GM18868 (cell line): ENCODE measurements around the gene ST8SIA4.

Experiments used
- ATAC-seq: cut with Tn5 transposase; IDR thresholded peaks from one replicate; pipeline ENCODE4 v1.9.1; 2021; ENCODE audit warnings: mild to moderate bottlenecking, moderate library complexity; ENCODE audit not compliant: unreplicated experiment

ST8SIA4 gene

DNA sequence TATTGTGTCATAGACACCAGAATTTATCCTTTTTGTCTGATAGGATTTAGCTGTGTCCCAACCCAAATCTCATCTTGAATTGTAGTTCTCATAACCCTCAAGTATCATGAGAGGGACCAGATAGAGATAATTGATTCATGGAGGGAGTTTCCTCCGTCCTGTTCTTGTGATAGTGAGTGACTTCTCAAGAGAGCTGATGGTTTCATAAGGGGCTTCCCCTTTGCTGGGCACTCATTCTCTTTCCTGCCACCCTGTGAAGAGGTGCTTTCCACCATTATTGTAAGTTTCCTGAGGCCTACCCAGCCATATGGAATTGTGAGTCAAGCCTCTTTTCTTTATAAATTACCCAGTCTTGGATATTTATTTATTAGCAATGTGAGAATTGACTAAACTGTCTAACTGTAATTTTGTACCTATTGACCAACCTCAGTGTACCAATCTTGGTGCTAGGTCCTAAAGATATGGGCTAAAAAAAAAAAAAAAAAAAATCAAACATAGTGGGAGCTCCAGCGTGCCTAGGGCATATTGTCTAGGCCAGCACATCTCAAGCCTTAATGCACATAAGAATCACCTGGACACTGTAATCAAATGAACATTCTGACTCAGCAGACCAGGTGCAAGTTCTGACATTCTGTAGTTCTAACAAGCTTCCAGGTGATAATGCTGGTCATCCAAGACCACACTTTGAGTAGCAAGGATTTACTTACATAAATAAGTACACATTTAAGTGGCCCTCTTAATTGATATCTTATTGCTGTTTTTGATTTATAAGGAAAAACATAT is 30.5 kb downstream of the ST8SIA4 start:
- peak; percentile 82 for ATAC-seq

DNA sequence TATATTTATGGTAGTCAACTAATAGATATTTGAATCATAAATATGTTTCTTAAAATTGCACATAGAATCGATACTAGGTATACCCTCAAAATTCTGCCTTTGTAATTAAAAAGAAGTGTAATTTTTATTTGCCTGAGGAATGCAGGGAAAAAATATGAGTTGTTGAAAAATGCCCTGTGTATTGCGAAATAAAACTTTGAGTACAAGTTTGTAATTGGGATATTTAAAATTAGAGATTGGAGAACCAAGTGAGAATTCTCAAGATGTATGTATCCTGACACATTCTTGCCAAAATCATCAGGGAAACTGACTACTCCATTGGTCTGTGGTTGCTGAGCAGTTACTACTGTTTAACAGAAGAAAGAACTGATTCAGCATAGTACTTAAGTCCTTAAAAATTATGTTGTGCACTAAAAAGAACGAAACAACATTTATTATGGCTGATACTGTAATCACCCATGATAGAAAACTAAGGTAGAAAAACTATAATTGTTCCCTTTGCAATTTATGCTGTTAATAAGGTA is 36.0 kb downstream of the ST8SIA4 start:
- no peak for ATAC-seq

DNA sequence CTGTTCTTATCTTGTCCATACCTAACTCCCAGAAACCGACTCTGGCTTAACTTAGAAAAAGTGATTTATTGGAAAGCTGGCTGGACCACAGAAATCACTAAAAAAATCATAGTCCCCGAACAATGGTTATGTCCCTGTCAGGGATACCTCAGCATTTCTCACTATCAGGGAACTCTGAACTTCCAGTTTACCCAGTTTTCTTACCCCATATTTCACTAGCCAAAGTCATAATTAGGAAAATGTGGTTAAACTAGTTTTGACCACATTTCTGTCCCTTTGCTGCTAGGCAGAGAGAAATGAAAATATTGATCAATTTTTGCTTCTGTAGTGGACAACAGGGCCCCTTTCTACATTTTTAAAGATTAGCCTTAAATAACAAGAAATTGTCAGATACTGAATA is 38.2 kb downstream of the ST8SIA4 start:
- no peak for ATAC-seq

DNA sequence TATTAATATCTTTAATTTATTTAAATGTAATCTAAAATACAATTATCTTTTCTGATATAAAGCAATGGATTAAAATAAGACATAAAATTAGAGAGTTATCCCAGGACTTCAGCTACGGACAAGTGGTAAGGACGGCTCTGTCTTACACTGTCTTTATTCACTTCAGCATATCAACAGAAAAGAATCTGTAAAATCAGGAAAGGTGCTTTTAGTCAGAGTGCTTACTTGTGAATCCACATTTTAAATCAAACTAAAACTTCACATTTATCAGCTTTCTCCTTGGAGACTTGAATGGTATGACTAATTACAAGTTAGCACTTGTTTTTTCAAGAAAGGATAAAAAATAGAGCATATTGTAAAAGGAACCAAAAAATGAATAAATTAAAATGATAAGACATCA is 39.3 kb downstream of the ST8SIA4 start:
- no peak for ATAC-seq

DNA sequence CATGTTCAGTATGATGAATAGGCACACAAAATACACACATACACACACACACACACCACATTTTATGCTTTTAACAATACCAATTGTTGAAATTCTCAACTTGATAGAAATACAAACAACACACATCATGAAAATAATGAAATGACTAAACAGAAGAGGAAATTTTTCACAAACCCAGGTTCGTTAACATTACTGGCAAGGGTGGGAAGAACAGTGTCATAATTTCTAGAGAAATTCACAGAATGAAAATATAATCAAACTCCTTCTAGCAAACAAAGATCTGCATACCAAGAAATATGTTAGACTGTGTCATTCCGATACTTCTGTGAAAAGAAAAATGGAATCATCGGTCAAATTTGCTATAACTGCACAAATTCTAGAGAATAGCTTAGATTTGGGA is 41.9 kb downstream of the ST8SIA4 start:
- ATAC-seq, result peak; percentile 62

DNA sequence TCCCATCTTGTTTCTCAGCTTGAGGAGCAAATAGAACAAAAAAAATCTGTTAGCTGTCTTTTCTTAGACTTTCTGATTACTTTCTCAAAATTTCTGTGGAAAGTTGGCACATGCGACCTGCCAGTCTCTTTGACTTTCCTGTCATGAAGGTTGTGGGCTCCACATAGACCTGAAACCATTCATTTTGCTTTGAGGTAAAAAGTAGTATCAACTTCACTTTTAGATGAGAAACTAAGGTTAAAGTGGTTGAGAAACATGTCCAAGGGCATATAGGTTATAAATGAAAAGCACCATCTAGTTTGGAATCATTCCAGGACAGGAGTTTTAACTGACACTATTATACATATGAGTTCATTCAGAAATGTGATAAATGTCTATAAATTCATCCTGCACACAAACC is 42.7 kb downstream of the ST8SIA4 start:
- peak; percentile 50 for ATAC-seq

DNA sequence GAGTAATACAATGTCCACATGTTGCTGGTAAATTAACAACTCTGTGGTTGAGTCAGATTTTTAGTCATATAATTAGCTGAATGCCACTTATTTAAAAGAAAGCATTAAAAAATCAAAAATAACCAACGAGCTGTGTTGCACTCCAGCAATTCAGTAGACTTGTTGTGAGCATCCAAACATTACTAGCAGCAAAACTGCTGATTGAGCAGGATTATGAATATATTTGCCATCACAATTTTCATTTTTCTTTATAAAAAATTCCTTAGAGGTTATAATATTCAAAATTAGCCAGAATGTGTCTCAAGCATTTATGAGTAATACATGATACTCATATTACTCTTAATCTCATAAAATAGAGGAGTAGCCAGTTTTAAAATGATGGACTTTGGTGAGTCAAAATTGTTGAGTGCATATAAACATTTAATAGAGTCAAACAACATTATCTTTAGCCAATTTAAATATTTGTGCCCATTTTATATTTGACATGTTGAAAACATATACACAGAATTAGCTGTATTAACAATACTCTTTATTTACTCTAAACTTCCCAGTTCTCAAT is 44.0 kb downstream of the ST8SIA4 start:
- no peak for ATAC-seq

DNA sequence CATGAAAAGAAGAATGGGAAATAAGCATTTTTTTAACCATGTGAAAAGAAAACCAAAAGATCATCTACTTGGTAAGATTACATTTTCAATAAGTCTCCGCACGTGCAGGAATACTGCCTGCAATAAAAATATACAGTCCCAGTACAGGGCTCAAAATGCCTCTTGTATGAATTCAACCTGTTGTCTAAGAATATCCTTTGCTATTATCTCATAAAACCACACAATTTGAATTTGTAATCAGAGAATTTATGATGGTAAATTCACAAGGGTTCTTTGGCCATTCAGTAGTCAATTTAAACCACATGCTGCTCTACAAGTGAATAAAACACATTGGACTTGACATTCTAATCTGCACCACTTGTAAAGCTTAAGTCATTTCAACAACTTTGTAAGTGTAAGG is 46.6 kb downstream of the ST8SIA4 start:
- no peak for ATAC-seq

DNA sequence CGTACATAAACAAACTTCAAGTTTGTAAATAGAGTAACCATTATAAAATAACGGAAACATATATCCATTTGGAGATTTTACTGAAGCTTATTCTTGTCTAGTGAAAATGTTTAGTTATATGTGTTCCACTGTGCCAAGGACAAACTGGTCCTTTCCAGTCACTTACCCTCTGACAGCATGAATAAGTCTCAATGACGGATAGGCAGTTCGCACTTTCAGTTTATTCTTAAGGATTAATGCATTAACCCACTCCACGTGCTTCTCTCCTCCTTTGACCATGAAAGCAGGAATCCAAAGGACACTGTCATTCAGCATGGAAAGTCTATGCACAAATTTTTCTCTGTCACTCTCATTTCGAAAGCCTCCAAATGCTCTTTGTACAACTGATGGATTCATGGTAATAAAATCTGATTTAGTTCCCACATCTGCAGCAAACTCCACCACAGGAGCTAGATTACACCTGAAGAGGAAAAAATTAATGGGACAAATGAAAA is 47.1 kb downstream of the ST8SIA4 start:
- no peak for ATAC-seq

DNA sequence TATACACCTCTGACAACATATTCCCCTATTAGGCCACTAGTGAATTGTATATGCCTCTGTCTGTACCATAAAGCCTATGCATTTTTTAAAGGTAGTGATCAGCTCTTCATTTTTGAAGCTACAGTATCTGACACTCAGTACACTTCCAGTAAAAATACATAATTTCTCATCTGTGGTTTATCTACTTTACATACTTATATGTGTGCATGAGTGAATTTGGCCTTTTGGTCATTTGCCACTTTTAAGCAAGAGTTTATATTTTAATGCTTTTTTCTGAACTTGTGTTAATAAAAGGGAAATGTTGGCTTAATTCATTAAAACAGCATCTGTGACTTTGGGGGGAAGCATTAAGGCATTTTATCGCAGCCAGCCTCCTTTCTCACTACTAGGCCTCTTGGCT is 47.8 kb downstream of the ST8SIA4 start:
- ATAC-seq, result no peak

DNA sequence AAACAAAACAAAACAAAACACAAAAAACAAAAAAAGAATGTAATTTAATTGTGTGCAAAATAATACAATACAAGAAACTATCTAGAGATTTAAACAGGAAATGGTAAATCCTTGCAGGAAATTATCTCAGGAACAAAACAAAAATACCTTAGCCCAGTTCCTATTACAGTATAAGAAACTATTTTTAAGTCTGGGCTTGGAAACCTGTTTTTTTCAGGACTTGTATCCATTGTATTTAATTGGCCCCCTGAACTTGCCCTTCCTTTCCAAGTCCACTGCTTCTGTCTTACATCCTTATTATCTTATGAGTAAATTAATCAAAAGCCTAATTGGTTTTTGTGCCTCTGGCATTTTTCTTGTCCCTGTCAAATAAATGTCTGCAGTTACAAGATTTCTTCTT is 48.5 kb downstream of the ST8SIA4 start:
- no peak for ATAC-seq

DNA sequence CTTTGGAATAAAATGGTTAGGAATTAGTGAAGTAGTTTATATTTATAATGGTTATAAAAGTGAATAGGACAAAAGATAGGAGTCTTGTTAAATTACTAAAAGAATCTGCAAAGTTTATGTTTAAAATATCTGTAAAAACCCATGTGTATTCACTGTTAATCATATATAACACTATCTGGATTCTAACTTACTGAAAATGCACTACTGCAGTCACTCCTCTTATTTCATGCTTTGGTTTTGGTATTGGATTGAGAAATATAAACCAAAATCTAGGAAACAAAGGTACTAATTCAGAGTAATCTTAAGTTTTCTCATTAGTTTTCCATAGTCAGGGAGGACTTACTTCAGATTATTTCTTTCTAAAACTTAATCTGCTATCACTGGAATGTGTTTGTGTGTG is 49.5 kb downstream of the ST8SIA4 start:
- ATAC-seq, result no peak

DNA sequence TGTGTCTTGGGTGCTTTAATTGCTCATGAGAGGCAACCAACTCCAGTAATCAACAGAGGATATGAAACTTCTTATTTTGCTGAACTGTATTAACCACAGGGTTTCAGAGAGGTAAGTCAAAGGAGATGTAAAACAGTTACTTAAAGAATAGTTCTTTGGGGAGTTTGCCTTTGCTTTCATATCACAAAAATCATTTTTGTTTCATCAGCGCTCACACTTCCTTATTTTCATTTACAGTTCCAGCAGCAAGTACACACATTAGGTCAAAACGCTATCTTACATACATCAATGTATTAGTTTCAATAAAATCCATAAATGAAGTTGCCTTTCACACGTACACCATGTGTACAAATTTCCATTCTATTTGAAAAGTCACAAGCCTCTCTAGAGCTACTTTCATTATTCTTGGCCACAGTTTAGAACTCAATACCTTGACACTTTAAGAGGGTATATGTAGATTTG is 50.1 kb downstream of the ST8SIA4 start:
- peak; percentile 94 for ATAC-seq

DNA sequence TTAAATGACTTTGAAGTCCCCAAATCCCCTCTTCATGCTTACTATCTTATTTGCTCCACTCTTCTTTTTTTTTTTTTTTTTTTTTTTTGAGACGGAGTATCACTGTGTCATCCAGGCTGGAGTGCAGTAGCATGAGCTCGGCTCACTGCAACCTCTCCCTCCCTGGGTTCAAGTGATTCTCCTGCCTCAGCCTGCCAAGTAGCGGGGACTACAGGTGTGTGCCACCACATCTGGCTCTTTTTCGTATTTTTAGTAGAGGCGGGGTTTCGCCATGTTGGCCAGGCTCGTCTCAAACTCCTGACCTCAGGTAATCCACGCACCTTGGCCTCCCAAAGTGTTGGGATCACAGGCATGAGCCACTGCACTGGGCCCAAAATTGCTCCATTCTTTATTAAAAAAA is 51.0 kb downstream of the ST8SIA4 start:
- no peak for ATAC-seq

DNA sequence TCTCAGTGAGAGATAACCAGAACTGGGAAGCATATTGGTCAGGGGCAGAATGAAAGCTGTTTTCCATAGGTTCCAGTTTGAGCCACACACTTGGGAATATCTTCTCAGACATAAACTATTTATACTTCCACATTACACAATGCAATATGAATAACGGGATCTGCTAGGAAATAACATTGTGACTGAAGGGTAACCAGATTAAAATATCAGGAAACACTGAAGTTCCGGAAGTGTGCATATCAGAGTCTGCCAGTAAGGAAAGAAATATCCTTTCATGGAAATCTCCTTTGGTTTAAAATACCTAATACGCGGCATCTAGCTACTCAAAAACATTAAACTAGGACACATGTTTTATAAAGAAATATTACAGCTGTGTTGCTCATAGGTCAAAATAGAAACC is 56.3 kb downstream of the ST8SIA4 start:
- ATAC-seq, result no peak

DNA sequence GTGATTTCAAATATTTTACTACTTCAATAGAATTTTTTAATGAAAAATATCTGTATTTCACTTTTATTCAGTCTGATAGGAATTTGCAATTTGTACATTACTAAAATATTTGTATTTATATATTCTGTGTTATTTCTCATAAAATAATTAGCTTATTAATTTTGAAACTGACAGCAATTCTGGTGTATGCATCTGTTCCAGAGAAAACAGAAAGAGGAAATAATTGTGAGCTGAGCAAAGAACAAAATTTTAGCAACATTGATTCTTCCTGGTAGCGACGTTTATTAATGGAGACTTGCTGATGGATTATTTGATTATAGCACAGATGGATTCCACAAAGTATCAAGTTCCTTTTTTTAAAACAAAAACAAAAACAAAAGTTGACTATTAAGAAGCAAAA is 61.0 kb downstream of the ST8SIA4 start:
- ATAC-seq, result no peak

DNA sequence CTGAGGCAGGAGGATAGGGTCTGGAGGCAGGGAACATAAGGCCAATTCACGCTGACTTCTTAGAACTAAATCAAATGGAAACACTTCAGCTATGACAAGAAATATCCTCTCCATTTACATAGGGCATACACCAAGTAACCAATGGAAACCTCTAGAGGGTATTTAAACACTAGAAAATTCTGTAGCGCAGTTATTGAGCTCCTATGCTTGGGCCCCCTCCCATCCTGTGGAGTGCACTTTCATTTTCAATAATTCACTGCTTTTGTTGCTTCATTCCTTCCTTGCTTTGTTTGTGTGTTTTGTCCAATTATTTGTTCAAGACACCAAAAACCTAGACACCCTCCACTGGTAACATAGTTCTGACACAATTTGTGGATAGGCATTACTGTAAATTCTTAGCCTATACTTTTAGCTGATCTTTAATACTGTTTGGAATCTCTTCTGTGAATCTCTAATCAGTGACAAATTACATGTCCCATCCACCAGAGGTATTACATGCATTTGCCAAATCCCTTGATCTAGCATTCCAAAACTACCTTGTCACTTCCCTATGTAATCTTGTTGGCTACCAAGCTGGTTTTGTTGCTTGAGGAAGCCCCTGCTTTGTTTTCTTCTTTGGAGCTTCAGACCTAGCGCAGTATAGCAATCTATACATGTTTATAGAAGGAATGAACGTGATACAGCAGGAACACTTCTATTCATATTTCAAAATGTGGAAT is 61.6 kb downstream of the ST8SIA4 start:
- peak; percentile 37 for ATAC-seq

DNA sequence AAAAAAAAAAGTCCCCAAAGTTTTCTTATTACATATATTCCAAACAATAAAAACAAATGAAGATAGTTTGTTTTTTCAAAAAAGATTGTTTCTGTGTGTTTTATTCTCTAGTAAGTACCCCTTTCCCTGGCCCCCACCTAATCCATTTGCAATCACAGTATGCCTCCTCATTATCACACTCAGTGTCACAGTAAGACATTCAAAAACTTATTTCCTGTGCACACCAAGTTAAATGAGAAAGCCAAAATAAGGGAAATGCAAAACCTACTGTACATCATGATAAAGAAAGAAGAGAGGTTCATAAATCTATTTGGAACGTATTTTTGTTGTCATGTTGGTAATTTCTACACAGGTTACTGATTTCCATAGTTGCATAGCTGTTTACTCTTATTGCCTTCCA is 62.3 kb downstream of the ST8SIA4 start:
- peak; percentile 16 for ATAC-seq

DNA sequence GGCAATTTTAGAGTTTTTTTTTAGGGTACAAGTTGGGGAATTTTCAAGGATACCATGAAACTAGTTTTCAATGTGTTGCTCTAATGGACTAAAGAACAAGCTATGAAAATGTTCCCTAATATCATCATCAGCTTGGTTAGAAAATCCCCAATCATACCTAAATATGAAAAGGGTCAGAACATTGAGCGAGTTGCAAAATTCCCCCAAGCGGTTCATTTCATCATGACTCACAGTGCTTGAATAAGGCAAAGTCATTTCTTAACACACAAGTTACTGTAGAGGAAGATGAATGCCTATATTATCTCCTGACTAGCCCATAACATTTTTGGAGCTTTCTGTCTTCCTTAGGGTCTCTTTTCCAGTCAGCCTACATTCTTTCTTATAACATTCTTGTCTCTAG is 62.7 kb downstream of the ST8SIA4 start:
- ATAC-seq, result peak; percentile 81

DNA sequence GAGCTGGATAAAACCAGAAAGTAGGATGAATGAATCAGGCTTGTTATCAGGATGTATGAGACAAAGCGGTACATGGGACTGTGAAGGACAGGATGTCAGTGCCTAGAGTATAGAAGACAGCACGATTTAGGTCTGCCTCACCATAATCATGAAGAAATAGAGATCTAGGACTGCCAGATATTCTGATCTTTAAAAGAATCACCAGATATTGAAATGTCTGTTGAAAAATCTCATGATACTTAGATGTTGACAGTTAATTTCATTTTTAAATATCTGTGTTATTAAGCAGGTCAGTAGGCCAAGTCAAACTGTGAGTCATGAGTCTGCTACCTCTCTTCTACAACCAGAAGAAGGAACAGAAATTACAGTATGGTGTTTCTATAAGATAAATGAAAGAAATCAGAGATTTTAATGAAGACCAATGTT is 65.0 kb downstream of the ST8SIA4 start:
- peak; percentile 37 for ATAC-seq

DNA sequence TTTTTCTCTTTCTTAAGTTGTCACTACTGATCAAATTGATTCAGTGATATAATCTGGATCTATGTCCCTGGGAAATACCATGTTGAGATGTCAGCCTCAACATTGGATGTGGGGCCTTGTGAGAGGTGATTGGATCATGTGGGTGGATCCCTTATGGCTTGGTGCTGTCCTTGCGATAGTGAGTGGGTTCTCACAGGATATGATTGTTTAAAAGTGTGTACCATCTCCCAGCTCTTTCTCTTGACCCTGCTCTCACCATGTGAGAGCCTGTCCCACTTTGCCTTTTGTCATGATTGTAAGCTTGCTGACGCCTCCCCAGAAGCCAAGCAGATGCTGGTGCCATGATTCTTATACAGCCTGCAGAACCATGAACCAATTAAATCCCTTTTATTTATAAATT is 68.6 kb downstream of the ST8SIA4 start:
- no peak for ATAC-seq
